Upper lobe of right lung (tissue), 1 donor: ENCODE measurements around the gene ZNF443. TPM values are rescaled to one million over a fixed set of nuclear protein-coding genes. Genes with fewer than 3 reads are reported as not detected.
"Not testable (repeated sequence)": the region's sequence is repeated elsewhere in the genome, so short reads cannot be mapped to it uniquely, and the experiment has no call there.

ENCODE experiments used
- ATAC-seq: fragments of 200-7000 bp; cut with Tn5 transposase; one replicate; pipeline ENCODE4 v1.9.1; 2020; ENCODE audit warnings: mild to moderate bottlenecking, moderate library complexity
- DNase-seq: peaks from one replicate; pipeline ENCODE4 v3.0.0-alpha.2; 2020
- H3K27ac ChIP-seq: fragments of 200-600 bp; one replicate; pipeline ENCODE4 v1.8.0; 2022
- H3K27me3 ChIP-seq: fragments of 200-600 bp; one replicate; pipeline ENCODE4 v1.8.0; 2022; ENCODE audit warnings: mild to moderate bottlenecking
- H3K36me3 ChIP-seq: fragments of 200-600 bp; one replicate; pipeline ENCODE4 v1.8.0; 2022
- H3K4me1 ChIP-seq: fragments of 200-600 bp; one replicate; pipeline ENCODE4 v1.8.0; 2022
- H3K4me3 ChIP-seq: fragments of 200-600 bp; one replicate; pipeline ENCODE4 v1.8.0; 2022; ENCODE audit warnings: mild to moderate bottlenecking
- H3K9me3 ChIP-seq: fragments of 200-600 bp; one replicate; pipeline ENCODE4 v1.8.0; 2022
- CTCF ChIP-seq: fragments of 200-600 bp; IDR thresholded peaks from one replicate; pipeline ENCODE4 v1.8.0; 2022; ENCODE audit warnings: antibody characterized with exemption
- intact Hi-C: fragments of 100-400 bp; cut with DNase I; formaldehyde crosslinking; loops from one replicate; pipeline ENCODE4 v1.11.0; 2022
- long read RNA-seq: library from polyadenylated mRNA; unstranded; transcript quantifications from one replicate; pipeline ENCODE4 v2.0.0, GENCODE V29; 2021
- total RNA-seq: library from RNA; stranded (reverse); fragmentation: NEBNext Ultra II Directional; extraction: Animal tissue kit (Norgen Biotek cat#: 25700); gene quantifications from one replicate; pipeline ENCODE4 v1.2.1, GENCODE V29; 2021
- donor health status: DM: no; HTN: yes; CAD: no; lungs with severe emphysema.

Gene ZNF443
- total RNA-seq = 3.8 TPM
- long read RNA-seq, partial matches to known transcripts = 0 of 2 reads
- long read RNA-seq, other reads (novel, unspliced or antisense) = 0 of 2 reads

DNA sequence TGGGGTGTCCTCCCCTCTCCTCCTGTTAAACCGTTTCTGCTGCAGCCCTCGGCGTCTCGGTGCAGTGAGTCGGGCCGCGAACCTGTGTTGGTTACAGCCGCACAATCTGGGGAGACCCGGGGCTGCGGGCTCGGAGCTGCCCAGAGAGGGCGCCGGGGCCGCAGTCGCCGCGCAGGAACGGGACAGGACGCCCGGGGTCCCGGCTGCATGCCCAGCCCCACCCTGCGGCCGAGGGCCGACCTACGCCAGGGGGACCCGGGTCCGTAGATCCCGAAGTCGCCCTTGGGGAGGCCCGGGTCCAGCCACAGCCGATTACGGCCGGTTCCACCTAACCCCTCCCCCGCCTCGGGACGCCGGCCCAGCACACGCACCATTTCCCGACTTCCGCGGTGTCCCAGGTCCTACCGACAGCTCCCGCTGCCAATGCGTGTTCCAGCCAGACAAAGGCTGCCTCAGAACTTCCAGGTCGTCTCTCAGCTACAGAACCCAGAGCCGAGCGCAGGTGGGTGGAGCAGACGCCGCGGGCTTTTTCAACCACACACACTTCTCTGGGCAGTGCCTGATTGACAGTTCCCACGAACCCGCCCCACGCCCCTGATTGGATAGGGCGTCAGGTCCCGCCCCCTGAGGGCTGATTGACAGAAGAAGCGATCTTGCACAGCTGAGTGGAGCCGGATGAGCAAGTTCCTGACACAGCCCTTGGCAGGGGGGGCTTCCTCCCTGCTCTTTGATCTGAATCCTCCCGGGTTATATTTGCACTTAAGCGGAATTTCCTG, at the start of gene ZNF443:
Gene ZNF443 (minus strand): TSS at position 481 of the 776 bp plus-strand sequence. CDS start 107 bp downstream, at position 374.
- H3K4me1 ChIP-seq = no peaks in the 10 kb centered on the region
- intact Hi-C loops = no loop called here
- TF ChIP-seq CTCF = no peak
- no peaks in the 10 kb centered on the region for H3K27me3 ChIP-seq
- no peaks in the 10 kb centered on the region for H3K36me3 ChIP-seq
- H3K27ac ChIP-seq = peak within 1 kb of the TSS; percentile 63
- H3K9me3 ChIP-seq = no peaks in the 10 kb centered on the region
- peak; percentile 99 for ATAC-seq
- peak within 1 kb of the TSS; percentile 57 for H3K4me3 ChIP-seq
- DNase-seq = peak; percentile 99

DNA sequence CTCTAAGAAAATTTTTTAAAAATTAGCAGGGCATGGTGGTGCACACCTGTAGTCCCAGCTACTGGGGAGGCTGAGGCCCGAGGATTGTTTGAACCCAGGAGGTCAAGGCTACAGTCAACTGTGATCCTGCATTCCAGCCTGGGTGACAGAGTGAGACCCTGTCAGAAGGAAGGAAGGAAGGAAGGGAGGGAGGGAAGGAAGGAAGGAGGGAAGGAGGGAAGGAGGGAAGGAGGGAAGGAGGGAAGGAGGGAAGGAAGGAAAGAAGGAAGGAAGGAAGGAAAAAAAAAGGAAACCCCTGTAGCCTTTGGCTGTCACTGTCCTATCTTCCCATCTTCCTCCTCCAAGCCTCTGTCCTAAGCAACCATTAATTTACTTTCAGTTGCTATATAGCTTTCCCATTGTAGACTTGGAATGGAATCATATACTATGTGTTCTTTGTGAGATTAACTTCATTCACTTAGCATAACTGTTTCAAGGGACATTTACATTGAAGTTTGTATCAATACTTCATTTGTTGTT, 45.5 kb upstream of the ZNF443 start:
- ATAC-seq, DNase-seq, intact Hi-C loops, H3K27me3 ChIP-seq, H3K9me3 ChIP-seq, H3K36me3 ChIP-seq, H3K27ac ChIP-seq, H3K4me3 ChIP-seq: not testable (repeated sequence)
- H3K4me1 ChIP-seq = peaks cover 11% of the 10 kb centered on the region

DNA sequence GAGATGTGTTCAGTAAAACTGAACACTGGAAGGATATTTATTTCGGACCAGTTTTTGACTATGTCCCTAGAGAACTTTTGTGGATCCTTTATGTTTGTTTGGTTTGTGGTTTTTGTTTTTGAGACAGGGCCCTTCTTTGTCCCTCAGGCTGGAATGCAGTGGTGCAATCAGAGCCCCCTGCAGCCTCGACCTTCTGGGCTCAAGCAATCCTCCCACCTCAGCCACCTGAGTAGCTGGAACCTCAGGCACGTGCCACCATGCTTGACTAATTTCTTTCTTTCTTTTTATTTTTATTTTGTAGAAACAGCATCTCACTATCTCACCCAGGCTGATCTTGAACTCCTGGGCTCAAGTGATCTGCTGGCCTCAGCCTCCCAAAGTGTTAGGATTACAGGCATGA, 44.8 kb upstream of the ZNF443 start:
- Histone ChIP-seq H3K9me3 (no peaks in the 10 kb centered on the region), H3K27ac (no peak overlapping the region), H3K4me1 (peaks cover 11% of the 10 kb centered on the region), H3K36me3 (no peaks in the 10 kb centered on the region), H3K27me3 (no peaks in the 10 kb centered on the region), H3K4me3 (no peak overlapping the region)
- TF ChIP-seq CTCF = no peak
- intact Hi-C loops = no loop called here
- no peak for ATAC-seq
- no peak for DNase-seq

- peak; percentile 44 for ATAC-seq
- no peaks in the 10 kb centered on the region for H3K27me3 ChIP-seq
- H3K4me3 ChIP-seq = peak overlapping the region; percentile 97
- peaks cover 11% of the 10 kb centered on the region for H3K4me1 ChIP-seq
- no peaks in the 10 kb centered on the region for H3K36me3 ChIP-seq
- H3K9me3 ChIP-seq = no peaks in the 10 kb centered on the region
- intact Hi-C loops = no loop called here
- no peak for DNase-seq
- no peak for TF ChIP-seq CTCF
- peak overlapping the region; percentile 81 for H3K27ac ChIP-seq
These were observed 44.2 kb upstream of the ZNF443 start for GRCh38 chr19:12485052-12485416.

DNA sequence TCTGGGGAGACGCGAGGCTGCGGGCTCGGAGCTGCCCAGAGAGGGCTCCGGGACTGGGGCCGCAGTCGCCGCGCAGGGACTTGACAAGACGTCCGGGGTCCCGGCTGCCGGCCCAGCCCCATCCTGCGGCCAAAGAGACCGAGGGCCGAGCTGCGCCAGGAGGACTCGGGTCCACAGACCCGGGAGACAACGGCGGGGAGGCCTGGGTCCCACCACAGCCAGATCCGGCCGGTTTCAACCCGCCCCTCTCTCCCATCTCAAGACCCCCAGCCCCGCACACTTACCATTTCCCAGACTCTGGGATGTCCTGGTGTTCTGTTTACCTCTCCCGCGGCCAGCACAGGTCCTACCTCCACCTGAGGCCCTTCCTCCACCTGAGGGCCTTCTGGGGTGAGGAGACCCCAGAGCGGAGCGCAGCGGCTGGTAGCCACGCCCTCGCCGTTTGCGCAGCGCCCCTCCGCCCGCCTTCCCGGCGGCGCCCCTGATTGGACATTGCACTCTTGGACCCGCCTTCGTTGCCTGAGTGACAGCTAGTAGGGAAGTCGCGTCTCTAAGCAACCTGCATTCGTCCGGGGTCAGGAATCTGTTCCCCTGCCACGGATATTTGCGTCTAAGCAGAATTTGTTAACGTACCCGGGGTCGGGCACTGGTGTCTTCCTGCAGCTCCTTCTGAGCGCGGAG, 43.7 kb upstream of the ZNF443 start, which contains the start of gene ZNF709:
Gene ZNF709 (minus strand): TSS at position 446 of the 681 bp plus-strand sequence. CDS start 159 bp downstream, at position 287.
- DNase-seq = peak; percentile 93
- no peaks in the 10 kb centered on the region for H3K36me3 ChIP-seq
- H3K4me1 ChIP-seq = peaks cover 11% of the 10 kb centered on the region
- peak; percentile 99 for ATAC-seq
- TF ChIP-seq CTCF = no peak
- H3K27ac ChIP-seq = peak within 1 kb of the TSS; percentile 81
- intact Hi-C loops = no loop called here
- no peaks in the 10 kb centered on the region for H3K9me3 ChIP-seq
- H3K4me3 ChIP-seq = peak within 1 kb of the TSS; percentile 97
- H3K27me3 ChIP-seq = no peaks in the 10 kb centered on the region

DNA sequence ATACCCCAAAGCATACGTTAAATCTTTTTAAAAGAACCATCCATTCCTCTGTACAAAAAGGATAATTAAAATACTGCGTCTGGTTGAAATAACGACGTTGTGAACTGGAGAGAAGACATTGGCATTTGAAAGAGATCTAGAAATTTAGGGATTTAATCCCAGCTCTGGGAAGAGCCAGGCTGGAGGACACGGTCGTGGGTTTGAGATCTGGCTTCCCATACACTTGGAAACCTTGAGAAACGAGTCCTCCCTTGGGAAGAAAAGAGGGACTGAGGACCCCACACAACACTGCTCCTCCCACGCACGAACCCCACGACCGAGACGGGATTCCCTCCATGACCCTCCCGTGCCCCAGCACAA, 43.2 kb upstream of the ZNF443 start:
- Histone ChIP-seq H3K36me3 (no peaks in the 10 kb centered on the region), H3K27ac (peak overlapping the region; percentile 81), H3K9me3 (no peaks in the 10 kb centered on the region), H3K27me3 (no peaks in the 10 kb centered on the region), H3K4me1 (peaks cover 11% of the 10 kb centered on the region), H3K4me3 (peak overlapping the region; percentile 97)
- TF ChIP-seq CTCF = no peak
- intact Hi-C loops = no loop called here
- ATAC-seq (no peak), DNase-seq (no peak)
